VCaP (cell line): Measurements from ENCODE around the gene PNPLA7.
"Not testable (repeated sequence)": the region's sequence is repeated elsewhere in the genome, so short reads cannot be mapped to it uniquely, and the experiment has no call there.

Experiments used
- H3K27ac ChIP-seq: fragments of 450-650 bp; 2 replicates; pipeline ENCODE4 v1.5.1; 2017
- CTCF ChIP-seq: fragments of 450-650 bp; conservative IDR thresholded peaks from 2 replicates; pipeline ENCODE4 v1.5.1; 2017; ENCODE audit warnings: mild to moderate bottlenecking, moderate library complexity

The PNPLA7 gene

GRCh38 chr9:137475666-137476065, 74.5 kb downstream of the PNPLA7 start:
- no peak overlapping the region for H3K27ac ChIP-seq
- no peak for TF ChIP-seq CTCF

- no peak overlapping the region for H3K27ac ChIP-seq
Observed at GRCh38 chr9:137474271-137474670, 75.9 kb downstream of the PNPLA7 start.

GRCh38 chr9:137470785-137471184, 79.4 kb downstream of the PNPLA7 start:
- H3K27ac ChIP-seq: no peak overlapping the region
- TF ChIP-seq CTCF: no peak

More at GRCh38 chr9:137474271-137474670, 75.9 kb downstream of the PNPLA7 start:
- no peak for TF ChIP-seq CTCF

- no peak overlapping the region for H3K27ac ChIP-seq
- no peak for TF ChIP-seq CTCF
Observed at GRCh38 chr9:137467896-137468295, 82.3 kb downstream of the PNPLA7 start.

GRCh38 chr9:137467161-137467581, 83.0 kb downstream of the PNPLA7 start:
- H3K27ac ChIP-seq: no peak overlapping the region
- TF ChIP-seq CTCF: no peak

GRCh38 chr9:137466389-137467085, 83.7 kb downstream of the PNPLA7 start:
- H3K27ac ChIP-seq: not testable (repeated sequence)

- H3K27ac ChIP-seq: no peak overlapping the region
- no peak for TF ChIP-seq CTCF
Observed at GRCh38 chr9:137465720-137466388, 84.3 kb downstream of the PNPLA7 start.
